Esophagus squamous epithelium (tissue), 4 donors: ENCODE measurements around the gene DLL4.

ENCODE experiments used
- POLR2A ChIP-seq, 4 donors: fragments of 450-650 bp; IDR thresholded peaks; one replicate each; pipeline ENCODE4 v1.6.1; 2017; ENCODE audit warnings: antibody characterized with exemption in 4 of 4, mild to moderate bottlenecking in 4 of 4, moderate library complexity in 3 of 4
- TF ChIP-seq, protein P1 (sequence below), 6 experiments: fragments of 450-650 bp in 4 of 6; fragments of 200-600 bp in 2 of 6; sonication (generic) in 2 of 6; IDR thresholded peaks; one replicate each; pipeline ENCODE4 v1.5.1; 2016 to 2019; ENCODE audit warnings: antibody characterized with exemption in 6 of 6, mild to moderate bottlenecking in 4 of 6, moderate library complexity in 4 of 6

- TF ChIP-seq, protein P1, sequence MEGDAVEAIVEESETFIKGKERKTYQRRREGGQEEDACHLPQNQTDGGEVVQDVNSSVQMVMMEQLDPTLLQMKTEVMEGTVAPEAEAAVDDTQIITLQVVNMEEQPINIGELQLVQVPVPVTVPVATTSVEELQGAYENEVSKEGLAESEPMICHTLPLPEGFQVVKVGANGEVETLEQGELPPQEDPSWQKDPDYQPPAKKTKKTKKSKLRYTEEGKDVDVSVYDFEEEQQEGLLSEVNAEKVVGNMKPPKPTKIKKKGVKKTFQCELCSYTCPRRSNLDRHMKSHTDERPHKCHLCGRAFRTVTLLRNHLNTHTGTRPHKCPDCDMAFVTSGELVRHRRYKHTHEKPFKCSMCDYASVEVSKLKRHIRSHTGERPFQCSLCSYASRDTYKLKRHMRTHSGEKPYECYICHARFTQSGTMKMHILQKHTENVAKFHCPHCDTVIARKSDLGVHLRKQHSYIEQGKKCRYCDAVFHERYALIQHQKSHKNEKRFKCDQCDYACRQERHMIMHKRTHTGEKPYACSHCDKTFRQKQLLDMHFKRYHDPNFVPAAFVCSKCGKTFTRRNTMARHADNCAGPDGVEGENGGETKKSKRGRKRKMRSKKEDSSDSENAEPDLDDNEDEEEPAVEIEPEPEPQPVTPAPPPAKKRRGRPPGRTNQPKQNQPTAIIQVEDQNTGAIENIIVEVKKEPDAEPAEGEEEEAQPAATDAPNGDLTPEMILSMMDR (IDR thresholded peaks at IDR 0.05): no peak
- no peak for TF ChIP-seq POLR2A (IDR thresholded peaks at IDR 0.05)
Measured at GRCh38 chr15:40918146-40918798, 10.9 kb upstream of the DLL4 start.
